Measurements from ENCODE around the gene ZNF430.

- TF ChIP-seq CTCF (IDR thresholded peaks at IDR 0.05) (no peak), POLR2A (IDR thresholded peaks at IDR 0.05) (no peak)
Measured at GRCh38 chr19:21022996-21023395, 2.5 kb downstream of the ZNF430 start.
